Activated naive CD8-positive, alpha-beta T cell (primary cell): ENCODE measurements around the gene MACROH2A1.

Source experiments
- H3K27ac Mint-ChIP-seq: one replicate; pipeline ENCODE4 v1.8.0; 2021; ENCODE audit warnings: mixed read lengths
- H3K27me3 Mint-ChIP-seq: one replicate; pipeline ENCODE4 v1.8.0; 2021; ENCODE audit warnings: mixed read lengths
- H3K36me3 Mint-ChIP-seq: one replicate; pipeline ENCODE4 v1.8.0; 2021; ENCODE audit warnings: mixed read lengths
- H3K4me1 Mint-ChIP-seq: one replicate; pipeline ENCODE4 v1.8.0; 2021; ENCODE audit warnings: low read depth, mixed read lengths
- H3K4me3 Mint-ChIP-seq: one replicate; pipeline ENCODE4 v1.8.0; 2021; ENCODE audit warnings: mild to moderate bottlenecking, mixed read lengths
- H3K9me3 Mint-ChIP-seq: one replicate; pipeline ENCODE4 v1.8.0; 2021; ENCODE audit warnings: low read depth, mixed read lengths

Gene MACROH2A1

GRCh38 chr5:135322271-135322670, 76.8 kb downstream of the MACROH2A1 start:
- Mint-ChIP-seq H3K4me3 (no peak overlapping the region), H3K36me3 (no peaks in the 10 kb centered on the region), H3K4me1 (peaks cover 20% of the 10 kb centered on the region), H3K27ac (no peak overlapping the region), H3K27me3 (no peaks in the 10 kb centered on the region), H3K9me3 (no peaks in the 10 kb centered on the region)

GRCh38 chr5:135320718-135321484, 78.1 kb downstream of the MACROH2A1 start:
- no peaks in the 10 kb centered on the region for H3K9me3 Mint-ChIP-seq
- H3K27ac Mint-ChIP-seq, result no peak overlapping the region
- peaks cover 13% of the 10 kb centered on the region for H3K4me1 Mint-ChIP-seq
- no peaks in the 10 kb centered on the region for H3K36me3 Mint-ChIP-seq
- H3K4me3 Mint-ChIP-seq, result no peak overlapping the region
- no peaks in the 10 kb centered on the region for H3K27me3 Mint-ChIP-seq

- H3K36me3 Mint-ChIP-seq, result no peaks in the 10 kb centered on the region
- no peaks in the 10 kb centered on the region for H3K9me3 Mint-ChIP-seq
- H3K27me3 Mint-ChIP-seq, result no peaks in the 10 kb centered on the region
- peaks cover 6% of the 10 kb centered on the region for H3K4me1 Mint-ChIP-seq
- H3K4me3 Mint-ChIP-seq, result no peak overlapping the region
- no peak overlapping the region for H3K27ac Mint-ChIP-seq
Measured at GRCh38 chr5:135319928-135320606, 79.0 kb downstream of the MACROH2A1 start.

- H3K9me3 Mint-ChIP-seq, result no peaks in the 10 kb centered on the region
- no peaks in the 10 kb centered on the region for H3K36me3 Mint-ChIP-seq
- no peak overlapping the region for H3K4me3 Mint-ChIP-seq
- no peaks in the 10 kb centered on the region for H3K27me3 Mint-ChIP-seq
- H3K4me1 Mint-ChIP-seq, result peaks cover under 1% of the 10 kb centered on the region
- H3K27ac Mint-ChIP-seq, result no peak overlapping the region
Measured at GRCh38 chr5:135319458-135319857, 79.6 kb downstream of the MACROH2A1 start.

GRCh38 chr5:135318924-135319323, 80.1 kb downstream of the MACROH2A1 start:
- peaks cover 2% of the 10 kb centered on the region for H3K36me3 Mint-ChIP-seq
- H3K27me3 Mint-ChIP-seq, result no peaks in the 10 kb centered on the region
- H3K27ac Mint-ChIP-seq, result no peak overlapping the region
- no peak overlapping the region for H3K4me3 Mint-ChIP-seq
- no peaks in the 10 kb centered on the region for H3K9me3 Mint-ChIP-seq
- H3K4me1 Mint-ChIP-seq, result no peaks in the 10 kb centered on the region

GRCh38 chr5:135318037-135318436, 81.0 kb downstream of the MACROH2A1 start:
- no peaks in the 10 kb centered on the region for H3K4me1 Mint-ChIP-seq
- no peak overlapping the region for H3K27ac Mint-ChIP-seq
- peaks cover 2% of the 10 kb centered on the region for H3K36me3 Mint-ChIP-seq
- H3K27me3 Mint-ChIP-seq, result no peaks in the 10 kb centered on the region
- no peak overlapping the region for H3K4me3 Mint-ChIP-seq
- no peaks in the 10 kb centered on the region for H3K9me3 Mint-ChIP-seq

GRCh38 chr5:135317286-135317685, 81.7 kb downstream of the MACROH2A1 start:
- Mint-ChIP-seq H3K4me3 (no peak overlapping the region), H3K36me3 (peaks cover 2% of the 10 kb centered on the region), H3K4me1 (no peaks in the 10 kb centered on the region), H3K27ac (no peak overlapping the region), H3K27me3 (no peaks in the 10 kb centered on the region), H3K9me3 (no peaks in the 10 kb centered on the region)

GRCh38 chr5:135315386-135315785, 83.6 kb downstream of the MACROH2A1 start:
- Mint-ChIP-seq H3K27me3 (no peaks in the 10 kb centered on the region), H3K36me3 (peaks cover 2% of the 10 kb centered on the region), H3K4me1 (peaks cover 2% of the 10 kb centered on the region), H3K4me3 (no peak overlapping the region), H3K9me3 (no peaks in the 10 kb centered on the region), H3K27ac (no peak overlapping the region)

- no peak overlapping the region for H3K4me3 Mint-ChIP-seq
- peaks cover 2% of the 10 kb centered on the region for H3K36me3 Mint-ChIP-seq
- H3K27ac Mint-ChIP-seq, result no peak overlapping the region
- H3K27me3 Mint-ChIP-seq, result no peaks in the 10 kb centered on the region
- peaks cover 13% of the 10 kb centered on the region for H3K4me1 Mint-ChIP-seq
- H3K9me3 Mint-ChIP-seq, result no peaks in the 10 kb centered on the region
Measured at GRCh38 chr5:135313946-135314345, 85.1 kb downstream of the MACROH2A1 start.

- Mint-ChIP-seq H3K27me3 (no peaks in the 10 kb centered on the region), H3K9me3 (no peaks in the 10 kb centered on the region), H3K4me1 (peaks cover 13% of the 10 kb centered on the region), H3K27ac (no peak overlapping the region), H3K36me3 (peaks cover 2% of the 10 kb centered on the region), H3K4me3 (no peak overlapping the region)
Measured at GRCh38 chr5:135313405-135313804, 85.6 kb downstream of the MACROH2A1 start.

- Mint-ChIP-seq H3K9me3 (no peaks in the 10 kb centered on the region), H3K4me1 (peaks cover 13% of the 10 kb centered on the region), H3K27me3 (no peaks in the 10 kb centered on the region), H3K4me3 (no peak overlapping the region), H3K36me3 (peaks cover 2% of the 10 kb centered on the region), H3K27ac (no peak overlapping the region)
Measured at GRCh38 chr5:135312255-135312935, 86.6 kb downstream of the MACROH2A1 start.

- peaks cover 3% of the 10 kb centered on the region for H3K27me3 Mint-ChIP-seq
- no peaks in the 10 kb centered on the region for H3K9me3 Mint-ChIP-seq
- peaks cover 13% of the 10 kb centered on the region for H3K4me1 Mint-ChIP-seq
- no peak overlapping the region for H3K4me3 Mint-ChIP-seq
- no peak overlapping the region for H3K27ac Mint-ChIP-seq
- peaks cover 2% of the 10 kb centered on the region for H3K36me3 Mint-ChIP-seq
Measured at GRCh38 chr5:135310328-135310989, 88.6 kb downstream of the MACROH2A1 start.

- no peak overlapping the region for H3K4me3 Mint-ChIP-seq
- peaks cover 2% of the 10 kb centered on the region for H3K36me3 Mint-ChIP-seq
- H3K27me3 Mint-ChIP-seq, result peaks cover 3% of the 10 kb centered on the region
- H3K4me1 Mint-ChIP-seq, result peaks cover 13% of the 10 kb centered on the region
- no peaks in the 10 kb centered on the region for H3K9me3 Mint-ChIP-seq
- no peak overlapping the region for H3K27ac Mint-ChIP-seq
Measured at GRCh38 chr5:135309391-135310327, 89.4 kb downstream of the MACROH2A1 start.

- peaks cover 13% of the 10 kb centered on the region for H3K4me1 Mint-ChIP-seq
- no peak overlapping the region for H3K4me3 Mint-ChIP-seq
- no peaks in the 10 kb centered on the region for H3K36me3 Mint-ChIP-seq
- H3K27me3 Mint-ChIP-seq, result peaks cover 3% of the 10 kb centered on the region
- no peaks in the 10 kb centered on the region for H3K9me3 Mint-ChIP-seq
- no peak overlapping the region for H3K27ac Mint-ChIP-seq
Measured at GRCh38 chr5:135308752-135309151, 90.3 kb downstream of the MACROH2A1 start.
